NCI-H187 treated with DMSO at 0.1 percent for 48 hours (cell line): ENCODE data around the gene TMIGD1.

Experiments
- DNase-seq: peaks from one replicate; lab custom pipeline; 2025; lab: John Stamatoyannopoulos, UW

TMIGD1 gene

DNA sequence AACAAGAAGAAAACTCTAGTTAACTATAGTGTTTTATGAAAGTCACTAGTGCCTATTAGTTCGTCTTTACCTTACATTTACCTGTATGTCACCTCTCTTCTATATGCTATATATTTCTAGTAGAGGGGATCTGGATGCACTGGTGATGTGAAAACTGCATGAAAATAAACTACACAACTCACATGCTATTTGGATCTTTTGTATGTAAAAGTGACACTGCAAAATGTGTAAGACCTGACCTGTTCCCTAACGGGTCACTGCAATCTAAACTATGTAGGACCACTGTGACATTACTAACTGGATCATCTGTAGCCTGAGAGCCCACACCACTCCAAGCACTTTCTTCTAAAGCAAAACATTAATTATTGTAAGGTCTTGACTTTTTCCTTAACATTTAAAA lies 43.8 kb downstream of the TMIGD1 start:
- DNase-seq, result no peak

DNA sequence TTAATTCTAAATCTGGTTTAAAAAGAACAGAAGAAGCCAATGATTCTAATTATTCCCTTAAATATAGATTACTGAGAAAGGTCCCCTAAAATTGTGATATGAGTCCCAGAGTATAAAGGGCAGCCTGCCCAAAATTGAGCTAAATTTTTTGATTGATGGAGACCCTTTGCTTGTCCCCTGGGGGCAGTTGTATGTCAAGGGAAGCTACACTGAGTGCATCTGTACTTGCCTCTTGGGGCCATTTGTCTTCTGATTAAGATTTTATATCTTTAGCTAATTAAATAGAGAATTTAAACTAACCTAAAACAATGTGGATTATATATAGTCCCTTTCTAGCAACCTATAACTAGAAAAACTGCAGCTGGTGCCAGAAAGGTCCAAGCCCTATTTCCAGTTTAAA lies 54.7 kb downstream of the TMIGD1 start:
- no peak for DNase-seq

DNA sequence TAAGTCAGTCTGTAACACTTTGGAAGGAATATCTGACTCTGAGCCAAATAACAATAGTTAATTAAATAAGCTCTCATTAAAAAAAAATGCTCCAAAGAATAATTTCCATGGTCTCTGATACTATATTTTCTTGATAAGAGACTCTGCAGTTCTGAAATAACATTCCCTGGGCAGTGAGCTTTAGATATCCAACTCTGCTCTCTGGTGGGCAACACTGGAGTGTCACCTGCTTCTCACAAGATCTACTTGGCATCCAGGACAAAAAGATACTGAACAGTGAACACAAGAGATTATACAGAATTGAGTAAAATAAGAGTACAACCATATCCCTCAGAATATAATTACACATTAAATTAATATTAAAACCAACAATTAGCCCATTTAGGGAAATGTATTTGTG lies 55.8 kb downstream of the TMIGD1 start:
- no peak for DNase-seq

DNA sequence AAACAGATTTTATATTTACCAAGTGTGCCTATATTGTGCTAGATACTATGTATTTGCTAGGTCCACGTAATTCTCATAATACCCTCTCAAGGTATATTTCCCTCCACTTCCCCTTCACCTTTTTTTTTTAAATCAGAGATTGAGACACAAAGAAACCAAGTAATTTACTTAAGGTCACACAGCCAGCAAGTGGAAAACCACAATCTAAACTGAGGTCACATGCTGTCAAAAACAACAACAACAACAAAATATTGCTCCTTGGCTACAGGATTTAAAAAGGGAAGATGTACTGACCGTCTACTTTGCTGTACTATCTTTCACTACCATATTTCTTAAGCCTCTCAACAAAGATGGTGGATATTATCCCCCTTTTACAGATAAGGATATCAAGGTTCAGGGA lies 57.9 kb downstream of the TMIGD1 start:
- DNase-seq, result no peak

DNA sequence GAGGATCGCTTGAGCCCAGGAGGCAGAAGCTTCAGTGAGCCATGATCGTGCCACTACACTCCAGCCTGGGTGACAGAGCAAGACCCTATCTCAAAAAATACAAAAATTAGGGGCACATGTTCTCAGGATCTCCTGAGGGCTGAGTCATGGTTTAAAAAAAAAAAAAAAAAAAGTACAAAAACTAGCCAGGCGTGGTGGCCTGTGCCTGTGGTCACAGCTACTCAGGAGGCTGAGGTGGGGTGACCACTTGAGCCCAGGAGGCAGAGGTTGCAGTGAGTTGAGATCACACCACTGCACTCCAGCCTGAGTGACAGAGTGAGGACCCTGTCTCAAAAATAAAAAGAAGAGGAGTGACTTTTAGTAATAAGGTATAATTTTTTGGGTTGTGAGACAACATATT lies 59.0 kb downstream of the TMIGD1 start:
- DNase-seq, result no peak

DNA sequence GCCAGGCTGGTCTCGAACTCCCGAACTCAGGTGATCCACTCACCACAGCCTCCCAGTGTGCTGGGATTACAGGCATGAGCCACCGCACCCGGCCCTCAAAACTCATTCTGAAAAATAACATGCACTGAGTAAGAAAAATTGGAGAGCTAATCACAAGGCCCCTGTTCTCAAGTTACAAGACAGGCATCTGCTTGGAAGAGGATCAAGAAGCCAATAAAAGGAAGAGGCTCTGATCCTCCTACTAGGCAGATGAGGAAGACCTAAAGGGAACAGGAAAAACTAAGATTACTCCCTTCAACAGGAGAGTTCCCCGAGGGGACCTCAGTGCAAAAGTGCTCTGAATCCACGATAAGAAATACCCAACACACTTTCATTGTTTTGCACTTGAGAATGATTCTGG lies 60.5 kb downstream of the TMIGD1 start:
- DNase-seq, result no peak

DNA sequence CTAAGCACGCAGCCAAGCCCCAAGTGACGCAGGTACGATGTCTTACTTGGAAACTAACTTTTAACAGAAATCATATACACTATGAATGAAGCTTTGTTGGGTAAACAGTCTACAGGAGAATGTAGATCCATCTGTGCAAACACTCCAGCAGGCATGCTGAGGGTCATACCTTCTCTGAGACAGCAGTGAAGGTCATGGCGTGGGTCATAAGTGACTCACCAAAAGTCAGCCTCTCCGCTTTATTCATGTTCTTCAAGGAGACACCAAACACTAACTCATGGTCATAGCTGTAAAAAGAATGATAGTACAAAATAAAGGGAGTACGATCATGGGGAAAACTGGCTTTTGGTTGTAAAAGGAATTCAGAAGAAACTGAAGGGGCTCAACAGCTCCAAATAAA lies 62.8 kb downstream of the TMIGD1 start:
- DNase-seq, result no peak

DNA sequence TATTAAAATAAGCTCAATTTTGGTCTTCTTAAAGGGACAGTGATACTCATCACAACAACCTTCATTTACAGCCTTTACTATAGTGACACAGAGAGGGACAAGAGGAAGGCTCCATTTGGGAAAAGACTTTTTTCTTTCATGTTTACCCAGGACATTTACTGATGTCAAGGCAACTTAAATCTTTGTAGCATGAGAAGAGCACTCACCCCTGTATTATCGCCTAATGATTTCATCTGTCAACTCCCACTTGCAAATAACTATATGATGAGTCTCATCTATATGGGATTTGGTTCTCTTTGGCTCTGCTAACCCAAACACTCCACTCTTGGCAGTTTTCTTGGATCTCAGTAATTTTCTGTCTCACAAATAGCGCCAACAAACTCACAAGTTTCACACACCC lies 66.2 kb downstream of the TMIGD1 start:
- no peak for DNase-seq
